ENCODE results near the gene ACKR4. TPM values are rescaled to one million over a fixed set of nuclear protein-coding genes. Genes with fewer than 3 reads are reported as not detected.
"Not testable (repeated sequence)": the region's sequence is repeated elsewhere in the genome, so short reads cannot be mapped to it uniquely, and the experiment has no call there.

Gene ACKR4
- total RNA-seq, 1 experiment from 2014 or later: not detected

- no peak overlapping the region for H3K4me3 ChIP-seq (ENCODE audit: low read depth, low read length)
- intact Hi-C loops (cut with micrococcal nuclease; ENCODE audit: unreplicated experiment): no loop called here
- POLR2A ChIA-PET: no interaction called here
- Mint-ChIP-seq H3K4me1 (ENCODE audit: low read depth, unreplicated experiment) (no peaks in the 10 kb centered on the region), H3K27me3 (ENCODE audit: insufficient read depth, unreplicated experiment) (no peaks in the 10 kb centered on the region), H3K9me3 (ENCODE audit: unreplicated experiment) (no peaks in the 10 kb centered on the region), H3K36me3 (ENCODE audit: insufficient read depth, unreplicated experiment) (no peaks in the 10 kb centered on the region), H3K4me3 (ENCODE audit: unreplicated experiment) (no peak overlapping the region), H3K27ac (ENCODE audit: unreplicated experiment) (no peak overlapping the region)
- CTCF ChIA-PET: no interaction called here
- H3K27me3 ChIP-seq (replicated peaks; ENCODE audit: control insufficient read depth, insufficient read depth, low read length): no peaks in the 10 kb centered on the region
- no peak for DNase-seq
- no peaks in the 10 kb centered on the region for H3K4me1 ChIP-seq
- no peak for TF ChIP-seq CTCF (IDR thresholded peaks at IDR 0.05; ENCODE audit: insufficient read depth in 1 of 2, low read depth in 1 of 2, low read length in 1 of 2, severe bottlenecking in 1 of 2, unreplicated experiment in 1 of 2)
- no peaks in the 10 kb centered on the region for H3K9me3 ChIP-seq
- BruUV-seq (replicated peaks): no TSS peak
- no peaks in the 10 kb centered on the region for H3K36me3 ChIP-seq (ENCODE audit: control insufficient read depth, insufficient read depth, low read length)
Observed at GRCh38 chr3:132554437-132554836, 42.6 kb upstream of the ACKR4 start.

- ChIA-PET CTCF (no interaction called here), POLR2A (no interaction called here)
- H3K36me3 Mint-ChIP-seq (ENCODE audit: insufficient read depth, unreplicated experiment): no peaks in the 10 kb centered on the region
- H3K9me3 Mint-ChIP-seq (ENCODE audit: unreplicated experiment): no peaks in the 10 kb centered on the region
- H3K4me1 Mint-ChIP-seq (ENCODE audit: low read depth, unreplicated experiment): no peaks in the 10 kb centered on the region
- Histone ChIP-seq H3K27me3 (replicated peaks; ENCODE audit: control insufficient read depth, insufficient read depth, low read length) (no peaks in the 10 kb centered on the region), H3K9me3 (no peaks in the 10 kb centered on the region), H3K4me1 (no peaks in the 10 kb centered on the region), H3K4me3 (ENCODE audit: low read depth, low read length) (no peak overlapping the region), H3K36me3 (ENCODE audit: control insufficient read depth, insufficient read depth, low read length) (no peaks in the 10 kb centered on the region)
- no peak for DNase-seq
- TF ChIP-seq CTCF (IDR thresholded peaks at IDR 0.05; ENCODE audit: insufficient read depth in 1 of 2, low read depth in 1 of 2, low read length in 1 of 2, severe bottlenecking in 1 of 2, unreplicated experiment in 1 of 2): no peak
- intact Hi-C loops (cut with micrococcal nuclease; ENCODE audit: unreplicated experiment): no loop called here
- no peak overlapping the region for H3K27ac Mint-ChIP-seq (ENCODE audit: unreplicated experiment)
- BruUV-seq (replicated peaks): no TSS peak
- H3K27me3 Mint-ChIP-seq (ENCODE audit: insufficient read depth, unreplicated experiment): no peaks in the 10 kb centered on the region
- H3K4me3 Mint-ChIP-seq (ENCODE audit: unreplicated experiment): no peak overlapping the region
Observed at GRCh38 chr3:132555306-132556035, 41.6 kb upstream of the ACKR4 start.

- H3K36me3 Mint-ChIP-seq (ENCODE audit: insufficient read depth, unreplicated experiment); H3K9me3 ChIP-seq; H3K27ac Mint-ChIP-seq (ENCODE audit: unreplicated experiment); intact Hi-C loops (cut with micrococcal nuclease; ENCODE audit: unreplicated experiment); H3K4me1 ChIP-seq; H3K4me1 Mint-ChIP-seq (ENCODE audit: low read depth, unreplicated experiment); H3K27me3 Mint-ChIP-seq (ENCODE audit: insufficient read depth, unreplicated experiment); CTCF ChIA-PET; H3K36me3 ChIP-seq (ENCODE audit: control insufficient read depth, insufficient read depth, low read length); H3K4me3 ChIP-seq (ENCODE audit: low read depth, low read length); H3K4me3 Mint-ChIP-seq (ENCODE audit: unreplicated experiment); DNase-seq; H3K9me3 Mint-ChIP-seq (ENCODE audit: unreplicated experiment); POLR2A ChIA-PET; BruUV-seq (replicated peaks); H3K27me3 ChIP-seq (replicated peaks; ENCODE audit: control insufficient read depth, insufficient read depth, low read length): not testable (repeated sequence)
Observed at GRCh38 chr3:132556036-132556386, 41.1 kb upstream of the ACKR4 start.
